ENCODE data around the gene KLHL25.
"Not testable (repeated sequence)": the region's sequence is repeated elsewhere in the genome, so short reads cannot be mapped to it uniquely, and the experiment has no call there.

KLHL25 gene, protein sequence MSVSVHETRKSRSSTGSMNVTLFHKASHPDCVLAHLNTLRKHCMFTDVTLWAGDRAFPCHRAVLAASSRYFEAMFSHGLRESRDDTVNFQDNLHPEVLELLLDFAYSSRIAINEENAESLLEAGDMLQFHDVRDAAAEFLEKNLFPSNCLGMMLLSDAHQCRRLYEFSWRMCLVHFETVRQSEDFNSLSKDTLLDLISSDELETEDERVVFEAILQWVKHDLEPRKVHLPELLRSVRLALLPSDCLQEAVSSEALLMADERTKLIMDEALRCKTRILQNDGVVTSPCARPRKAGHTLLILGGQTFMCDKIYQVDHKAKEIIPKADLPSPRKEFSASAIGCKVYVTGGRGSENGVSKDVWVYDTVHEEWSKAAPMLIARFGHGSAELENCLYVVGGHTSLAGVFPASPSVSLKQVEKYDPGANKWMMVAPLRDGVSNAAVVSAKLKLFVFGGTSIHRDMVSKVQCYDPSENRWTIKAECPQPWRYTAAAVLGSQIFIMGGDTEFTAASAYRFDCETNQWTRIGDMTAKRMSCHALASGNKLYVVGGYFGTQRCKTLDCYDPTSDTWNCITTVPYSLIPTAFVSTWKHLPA
- total RNA-seq = 0.63 to 4.5 (median 2.0) reads per million in 18 experiments

DNA sequence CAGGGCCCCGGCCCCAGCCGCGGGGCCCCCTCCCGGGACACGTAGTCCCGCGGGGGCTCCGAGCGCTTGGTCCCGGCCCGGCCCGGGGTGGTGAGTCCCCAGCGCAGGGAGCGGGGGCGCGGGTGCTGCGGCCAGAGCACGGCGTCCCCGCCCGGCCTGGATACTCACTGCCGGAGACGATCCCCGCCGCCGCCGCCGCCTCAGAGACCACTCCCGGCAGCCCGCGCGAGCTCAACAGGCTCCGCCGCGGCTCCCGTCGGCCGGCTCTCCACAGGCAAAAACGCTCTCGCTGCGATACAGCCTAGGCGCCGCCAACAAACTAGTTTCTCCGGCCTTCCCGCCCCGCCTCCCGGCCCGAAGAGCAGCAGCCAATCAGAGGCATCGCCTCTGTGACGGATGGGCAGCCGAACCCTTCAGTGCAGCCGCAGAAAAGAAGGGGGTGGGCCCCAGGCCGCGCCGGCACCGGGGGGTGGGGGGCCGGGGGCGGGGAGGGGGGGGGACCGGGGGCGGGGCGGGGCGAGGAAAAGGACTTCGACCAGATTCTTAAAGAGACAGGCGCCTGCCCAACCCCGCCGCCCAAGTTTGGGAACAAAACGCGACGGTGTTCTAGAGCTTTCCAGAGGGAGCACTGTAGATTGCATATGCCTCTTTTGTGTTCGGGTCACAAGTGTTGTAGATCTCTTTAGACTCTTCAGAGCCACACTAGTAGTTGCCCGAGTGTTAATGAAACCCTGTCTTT is at the start of gene KLHL25:
KLHL25 (minus strand) TSS at position 328 of the 739 bp plus-strand sequence. CDS start 25,115 bp downstream, outside the sequence.
- DNase-seq = peak; percentile 89 to 93

DNA sequence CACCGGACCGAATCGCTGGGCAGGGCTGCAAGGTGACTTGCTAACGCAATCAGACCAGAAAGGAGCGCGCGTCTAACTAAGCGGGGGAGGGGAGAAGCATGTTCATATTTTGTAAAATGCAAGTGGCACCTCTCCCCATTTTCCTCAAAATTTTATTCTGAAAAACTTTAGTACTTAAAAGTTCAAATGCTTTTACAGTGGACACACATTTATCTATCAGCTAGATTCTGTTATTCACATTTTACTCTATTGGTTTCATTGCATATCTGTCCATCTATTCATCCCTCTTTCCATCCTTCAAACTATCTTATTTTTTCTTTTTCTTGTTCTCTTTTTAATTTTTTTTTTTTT is 46.1 kb upstream of the KLHL25 start:
- DNase-seq = no peak

DNA sequence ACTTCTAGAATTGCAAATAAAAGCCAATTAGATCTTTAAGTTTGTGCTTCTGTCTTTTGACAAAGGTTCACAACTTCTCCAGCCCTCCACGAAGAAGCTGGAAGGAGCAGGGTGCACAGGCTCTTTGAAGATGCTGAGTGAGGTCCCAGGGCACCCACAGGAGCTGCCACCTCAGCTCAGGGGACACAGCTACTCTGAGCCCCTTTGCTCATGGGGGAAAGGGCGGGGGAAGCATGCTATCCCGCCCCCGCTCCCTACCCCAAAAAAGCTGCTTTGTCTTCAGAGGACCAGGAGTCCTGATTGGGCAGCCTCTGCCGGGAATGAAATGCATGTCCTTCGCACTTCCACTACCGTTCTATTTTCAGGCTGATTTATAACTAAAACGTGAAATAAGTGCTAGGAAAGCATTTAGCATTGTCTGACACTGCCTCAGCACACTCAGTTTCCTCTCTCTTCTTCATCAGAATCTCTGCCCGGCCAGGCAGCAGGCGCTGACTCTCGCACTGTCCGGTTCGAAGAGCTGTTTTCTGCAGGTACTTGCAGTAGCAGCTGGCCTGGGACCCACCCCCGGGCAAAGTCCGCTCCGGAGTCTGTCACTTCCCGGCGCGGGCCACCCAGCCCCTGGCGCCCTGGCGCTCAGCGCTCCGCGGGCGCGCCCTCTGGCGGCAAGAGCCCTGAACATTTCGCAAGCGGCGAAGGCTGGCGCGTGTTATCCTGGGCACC is 45.5 kb upstream of the KLHL25 start:
- DNase-seq = peak; percentile 70 to 73

DNA sequence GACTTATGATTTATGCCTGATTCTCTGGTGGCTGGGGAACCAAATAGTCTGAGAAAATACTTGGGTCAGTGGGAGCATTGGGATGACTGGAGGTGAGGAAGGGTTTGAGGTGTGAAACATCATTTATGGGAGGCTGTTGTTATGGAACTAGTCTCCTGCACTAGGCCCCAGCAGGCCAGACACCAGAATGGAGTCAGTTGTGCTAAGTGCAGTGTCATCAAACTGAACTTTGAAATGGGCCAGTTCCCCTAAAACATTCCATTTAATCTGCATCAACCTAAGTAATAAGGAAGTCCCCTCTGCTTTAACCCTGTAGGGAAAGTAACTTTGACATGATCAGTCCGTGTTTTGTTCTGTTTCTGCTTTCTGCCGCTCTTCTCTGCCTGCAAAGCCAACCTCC is 44.9 kb upstream of the KLHL25 start:
- DNase-seq = peak; percentile 21 to 33

DNA sequence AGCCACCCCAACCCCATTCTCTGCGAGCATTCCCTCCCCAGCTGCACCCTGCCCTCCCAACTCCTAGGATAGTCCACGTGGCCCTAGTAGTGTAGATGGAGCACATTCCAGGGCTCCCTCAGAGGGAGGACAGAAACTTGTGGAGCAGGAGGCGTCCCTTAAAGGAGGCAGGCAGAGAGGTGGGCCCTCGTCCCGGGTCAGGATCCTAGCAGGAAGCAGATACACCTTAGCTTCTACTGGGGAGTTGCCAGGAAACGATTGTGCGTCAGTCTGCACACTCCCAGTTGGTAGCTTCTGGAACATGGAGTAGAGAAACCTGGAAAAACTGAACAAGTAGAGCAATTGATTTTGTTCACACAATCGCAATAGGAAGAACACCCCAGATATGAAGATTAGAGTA is 43.9 kb upstream of the KLHL25 start:
- no peak for DNase-seq

DNA sequence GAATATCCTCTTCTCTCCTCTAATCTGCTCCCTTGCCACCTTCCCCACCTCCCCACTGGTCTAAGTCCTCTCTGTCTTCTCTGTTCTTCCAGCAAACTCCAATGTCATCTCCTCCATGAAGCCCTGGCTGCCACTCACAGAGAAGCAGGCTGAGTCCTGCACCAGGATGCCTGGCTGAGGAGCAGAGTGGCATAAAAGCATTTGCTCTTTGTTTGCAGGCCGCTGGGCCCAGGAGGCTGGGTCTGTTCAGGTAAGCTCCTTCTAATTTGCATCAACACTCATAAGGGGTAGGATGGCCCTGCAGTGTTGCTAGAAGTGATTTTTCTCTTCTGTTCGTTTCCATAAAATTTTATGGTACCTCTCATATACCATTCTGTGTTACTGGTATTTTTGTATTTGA is 43.2 kb upstream of the KLHL25 start:
- no peak for DNase-seq

DNA sequence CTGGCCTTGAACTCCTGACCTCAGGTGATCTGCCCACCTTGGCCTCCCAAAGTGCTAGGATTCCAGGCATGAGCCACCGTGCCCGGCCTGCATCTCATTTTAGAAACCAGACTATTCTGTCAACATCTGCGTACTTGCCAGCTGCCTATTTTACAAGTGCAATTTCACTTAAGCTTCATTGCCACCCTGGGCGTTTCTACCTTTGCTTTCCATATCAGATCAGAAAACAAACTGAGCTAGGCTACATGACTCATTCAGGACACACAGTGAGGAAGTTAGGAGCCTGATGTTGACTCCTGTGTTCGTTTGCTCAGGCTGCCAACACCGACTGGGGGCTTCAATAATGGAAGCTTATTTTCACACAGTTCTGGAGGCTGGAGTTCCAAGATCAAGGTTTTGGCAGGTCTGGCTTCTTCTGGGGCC is 42.3 kb upstream of the KLHL25 start:
- no peak for DNase-seq

DNA sequence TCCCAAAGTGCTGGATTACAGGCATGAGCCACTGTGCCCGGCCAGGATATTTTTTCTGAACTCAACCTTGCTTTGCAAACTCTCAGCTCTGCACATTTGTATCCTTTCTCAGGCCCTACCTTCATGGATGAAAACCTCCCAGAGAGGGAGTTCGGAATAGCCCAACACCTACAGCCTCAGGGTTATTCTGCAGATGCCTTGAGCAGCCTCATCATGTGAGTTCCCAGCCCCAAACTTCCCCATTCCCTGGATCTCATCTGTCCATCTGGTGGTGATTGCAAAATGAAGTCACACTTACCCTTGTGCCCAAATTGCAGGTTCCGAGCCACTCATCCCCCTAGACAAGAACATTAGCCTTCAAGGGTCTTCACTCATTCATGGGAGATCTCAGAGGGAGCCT is 39.9 kb upstream of the KLHL25 start:
- DNase-seq = peak in 1 of 2 donors; percentile 28

DNA sequence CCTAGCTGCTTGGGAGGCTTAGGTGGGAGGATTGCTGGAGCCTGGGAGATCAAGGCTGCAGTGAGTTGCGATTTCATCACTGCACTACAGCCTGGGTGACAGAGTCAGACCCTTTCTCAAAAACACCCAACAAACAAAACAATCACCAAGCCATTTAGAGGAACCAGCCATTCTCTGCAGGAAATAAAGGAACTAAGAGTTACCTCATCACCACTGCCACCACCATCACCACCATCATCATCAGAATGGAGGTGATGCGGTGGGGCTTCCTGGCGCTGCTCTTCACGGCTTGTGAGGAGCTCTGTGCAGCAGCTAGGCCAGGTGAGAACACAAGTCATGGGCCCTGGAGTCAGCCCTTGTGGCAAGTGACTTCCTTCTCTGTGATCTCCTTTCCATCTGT is 37.7 kb upstream of the KLHL25 start:
- peak; percentile 72 to 75 for DNase-seq

DNA sequence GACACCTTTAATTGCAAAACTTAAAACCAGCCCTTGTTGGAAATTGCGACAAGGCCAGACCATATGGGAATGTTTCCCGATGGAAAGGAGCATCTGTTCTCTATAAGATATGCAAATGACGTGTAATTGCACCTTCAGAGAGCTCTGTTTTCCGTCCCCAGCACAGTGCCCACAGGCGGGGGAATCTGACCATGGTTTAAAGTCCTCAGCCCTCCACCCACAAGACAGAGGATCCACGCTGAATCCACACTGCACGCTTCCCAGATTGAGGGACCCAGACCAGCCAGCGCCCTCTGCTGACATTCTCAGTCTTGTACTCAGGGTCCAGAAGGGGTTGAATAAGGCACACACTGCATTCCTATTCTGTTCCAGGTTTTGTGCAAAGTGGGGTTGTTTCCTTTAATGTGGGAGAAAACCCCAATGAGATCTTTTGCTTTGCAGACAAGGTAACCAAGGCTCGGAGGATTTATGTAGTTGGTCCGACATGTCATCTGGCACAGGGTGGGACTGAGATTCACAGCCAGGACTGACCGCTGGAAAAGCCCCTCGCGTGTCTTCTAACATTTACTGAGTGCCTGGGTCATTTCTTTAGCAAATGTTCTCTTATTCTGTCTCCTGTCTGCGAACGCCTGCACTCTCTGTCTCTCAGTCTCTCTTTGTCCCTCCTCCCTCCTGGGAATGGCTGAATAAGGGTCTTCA is 36.8 kb upstream of the KLHL25 start:
- no peak for DNase-seq

DNA sequence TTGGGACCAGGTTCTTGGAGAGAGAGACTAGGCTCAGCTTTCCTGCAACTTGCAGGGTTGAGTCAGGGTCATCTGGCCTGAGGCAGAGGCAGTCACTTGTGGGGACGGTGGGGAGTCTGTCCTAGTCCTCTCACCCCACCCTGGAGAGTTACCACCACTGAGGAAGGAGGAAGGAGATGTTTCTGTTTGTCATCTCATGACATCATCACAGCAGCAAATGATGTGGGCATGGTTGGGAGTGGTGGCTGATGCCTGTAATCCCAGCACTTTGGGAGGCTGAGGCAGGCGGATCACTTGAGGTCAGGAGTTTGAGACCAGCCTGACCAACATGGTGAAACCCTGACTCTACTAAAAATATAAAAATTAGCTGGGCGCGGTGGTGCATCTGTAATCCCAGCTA is 35.0 kb upstream of the KLHL25 start:
- DNase-seq = not testable (repeated sequence)

DNA sequence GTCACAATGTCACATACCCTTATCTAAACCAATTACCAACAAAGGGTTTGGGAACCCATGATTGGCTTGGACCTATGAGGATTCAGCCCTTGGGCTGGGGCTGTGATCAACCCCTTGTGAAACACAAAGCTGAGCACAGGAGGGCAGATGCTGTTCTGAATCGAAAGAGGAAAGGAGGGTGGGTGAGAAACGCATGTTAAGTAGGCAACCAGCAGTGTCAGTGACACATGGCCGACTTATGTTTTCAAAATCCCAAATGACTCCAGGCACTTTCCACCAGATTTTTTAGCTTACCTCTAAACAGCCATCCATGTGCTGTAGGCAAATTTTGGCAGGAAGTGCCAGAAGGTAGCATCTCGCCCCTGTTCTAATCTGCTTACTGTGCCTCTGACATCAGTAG is 34.1 kb upstream of the KLHL25 start:
- no peak for DNase-seq

DNA sequence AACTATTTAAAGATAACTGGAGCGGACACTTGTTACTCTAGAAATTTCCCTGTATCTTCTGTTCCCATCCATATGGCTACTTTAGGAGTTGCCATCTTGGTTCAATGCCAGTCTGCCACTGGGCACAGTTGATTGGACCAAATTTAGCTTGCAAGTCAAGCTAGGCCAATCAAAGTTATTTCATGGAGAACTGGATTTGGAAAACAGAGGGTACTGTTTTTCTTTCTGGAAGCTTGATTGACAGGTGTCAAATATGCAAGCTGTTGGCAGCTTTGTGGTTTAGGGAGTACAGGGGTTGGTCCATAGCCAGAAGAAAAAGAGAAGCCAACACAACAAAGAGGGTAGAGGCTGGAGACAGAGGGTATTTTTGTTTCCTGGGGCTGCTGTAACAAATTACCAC is 33.4 kb upstream of the KLHL25 start:
- no peak for DNase-seq

DNA sequence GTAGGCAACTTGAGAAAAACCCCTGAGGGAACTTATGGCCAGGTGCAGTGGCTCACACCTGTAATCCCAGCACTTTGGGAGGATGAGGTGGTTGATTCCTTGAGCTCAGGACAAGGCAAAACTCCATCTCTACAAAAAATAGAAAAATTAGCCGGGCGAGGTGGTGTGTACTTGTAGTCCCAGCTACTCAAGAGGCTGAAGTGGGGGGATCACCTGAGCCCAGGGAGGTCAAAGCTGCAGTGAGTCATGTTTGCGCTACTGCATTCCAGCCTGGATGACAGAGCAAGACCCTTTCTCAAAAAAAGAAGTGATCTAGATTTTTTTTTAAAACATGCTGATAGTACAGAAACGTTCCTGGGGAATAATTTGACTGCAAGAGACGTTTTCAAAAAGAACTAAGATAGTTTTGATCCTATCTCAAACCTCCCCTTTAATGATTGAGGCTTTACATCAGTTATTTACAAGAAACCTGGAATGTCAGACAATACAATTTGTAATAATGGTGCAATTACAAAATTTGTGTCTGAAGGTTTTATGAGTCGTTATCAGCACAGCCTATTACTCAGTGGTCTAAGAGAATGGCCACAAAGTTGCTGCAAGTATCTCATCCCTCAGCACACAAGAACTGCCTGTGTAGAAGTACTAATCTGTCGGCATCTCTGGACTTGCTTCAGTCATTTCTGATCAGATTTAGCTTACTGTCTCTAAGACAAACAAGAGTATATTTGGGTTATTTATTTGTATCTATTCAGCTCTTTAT is 32.2 kb upstream of the KLHL25 start:
- no peak for DNase-seq

DNA sequence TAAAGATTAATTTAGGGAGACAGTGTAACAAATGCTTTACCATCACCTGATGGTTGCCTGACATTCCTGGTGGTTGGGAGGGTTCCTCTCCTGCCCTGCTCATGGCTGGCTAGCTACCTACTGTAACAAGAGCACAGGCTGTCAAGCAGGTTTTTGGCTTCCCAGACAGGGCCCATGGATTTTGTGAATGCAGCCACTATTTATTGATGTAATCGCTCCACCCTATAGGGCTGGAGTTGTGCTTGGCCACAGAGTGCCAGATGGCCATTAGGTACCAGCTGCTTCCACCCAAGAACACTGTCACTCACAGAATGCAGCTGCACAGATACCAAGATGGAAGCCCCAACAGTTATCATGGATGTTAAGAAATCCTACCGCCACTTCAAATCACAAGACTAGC is 31.0 kb upstream of the KLHL25 start:
- no peak for DNase-seq

DNA sequence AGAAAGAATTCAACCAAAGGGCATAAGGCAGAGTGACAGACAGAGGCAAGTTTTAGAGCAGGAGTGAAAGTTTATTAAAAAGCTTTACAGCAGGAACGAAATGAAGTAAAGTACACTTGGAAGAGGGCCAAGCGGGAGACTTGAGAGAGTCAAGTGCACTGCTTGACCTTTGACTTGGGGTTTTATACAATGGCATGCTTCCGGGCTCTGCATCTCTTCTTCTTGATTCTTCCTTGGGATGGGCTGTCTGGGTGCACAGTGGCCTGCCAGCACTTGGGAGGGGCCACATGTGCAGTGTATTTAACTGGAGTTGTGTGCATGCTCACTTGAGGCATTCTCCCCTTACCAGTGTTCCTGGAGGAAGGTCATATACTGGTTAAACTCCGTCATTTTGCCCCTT is 30.4 kb upstream of the KLHL25 start:
- DNase-seq = no peak

DNA sequence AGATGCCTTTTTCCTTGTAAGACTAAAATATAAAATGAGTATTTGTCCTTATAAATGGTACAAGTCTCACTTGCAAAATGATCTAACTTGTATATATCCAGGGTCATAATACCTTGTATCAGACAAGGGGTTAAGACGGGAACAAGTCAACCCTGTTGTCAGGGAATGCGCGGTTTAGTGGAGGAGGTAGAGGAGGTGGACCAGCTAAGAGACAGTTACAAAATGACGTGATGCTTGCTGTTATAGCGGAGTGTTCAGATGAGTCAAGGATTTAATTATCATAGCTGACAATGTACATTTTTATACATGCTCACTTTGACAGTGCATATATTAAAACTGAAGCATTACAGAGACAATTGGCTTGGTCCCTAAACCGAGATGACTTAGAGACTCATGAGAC is 26.8 kb upstream of the KLHL25 start:
- DNase-seq = no peak

DNA sequence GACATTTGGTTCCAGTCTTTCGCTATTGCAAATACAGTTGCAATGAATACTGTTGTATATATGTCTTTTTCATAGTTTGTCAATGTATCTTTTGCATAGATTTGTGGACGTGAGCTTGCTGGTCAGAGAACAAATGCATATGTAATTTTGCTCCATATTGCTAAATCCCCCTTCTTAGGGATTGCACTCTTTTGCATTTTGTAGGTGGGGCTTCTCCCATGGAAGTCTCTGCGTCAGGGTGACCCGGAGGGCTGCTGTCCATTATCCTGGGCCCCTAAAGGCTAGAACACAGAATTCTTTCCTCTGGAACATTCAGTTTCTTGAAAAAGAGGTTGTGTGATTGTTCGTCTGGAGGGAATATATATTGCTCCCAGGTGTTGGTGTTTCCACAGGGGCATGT is 25.2 kb upstream of the KLHL25 start:
- no peak for DNase-seq

DNA sequence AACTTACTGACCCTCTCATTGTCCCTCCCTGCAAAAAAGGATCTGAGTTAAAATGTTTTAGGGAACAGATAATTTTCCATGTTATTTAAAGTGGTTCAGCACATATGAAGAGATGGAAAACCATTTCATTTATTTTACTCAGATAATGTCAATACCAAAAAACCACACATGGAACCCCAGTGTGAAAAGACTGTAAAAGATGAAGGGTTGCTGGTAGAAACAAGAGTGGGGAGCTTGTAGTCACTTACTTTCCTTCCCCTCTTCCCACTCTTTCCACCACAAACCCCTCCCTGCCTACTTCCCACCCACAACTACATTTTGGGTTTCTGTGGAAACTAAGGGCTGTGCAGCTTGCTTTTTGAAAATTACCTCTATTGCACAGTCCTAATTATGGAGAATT is 18.5 kb upstream of the KLHL25 start:
- DNase-seq = peak in 1 of 2 donors; percentile 23

DNA sequence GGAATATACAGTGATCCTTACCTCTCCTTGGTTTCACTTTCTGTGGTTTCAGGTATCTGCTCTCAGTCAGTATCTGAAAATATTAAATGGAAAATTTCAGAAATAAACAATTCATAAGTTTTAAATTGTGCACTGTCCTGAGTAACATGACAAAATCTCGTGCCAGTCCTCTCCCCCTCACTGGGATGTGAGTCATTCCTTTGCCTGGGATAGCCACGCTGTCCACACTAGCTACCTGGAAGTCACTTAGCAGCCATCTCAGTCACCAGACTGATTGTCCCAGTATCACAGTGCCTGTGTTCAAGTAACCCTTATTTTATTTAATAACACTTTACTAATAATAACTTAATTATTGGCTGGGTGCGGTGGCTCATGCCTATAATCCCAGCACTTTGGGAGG is 15.3 kb upstream of the KLHL25 start:
- no peak for DNase-seq

DNA sequence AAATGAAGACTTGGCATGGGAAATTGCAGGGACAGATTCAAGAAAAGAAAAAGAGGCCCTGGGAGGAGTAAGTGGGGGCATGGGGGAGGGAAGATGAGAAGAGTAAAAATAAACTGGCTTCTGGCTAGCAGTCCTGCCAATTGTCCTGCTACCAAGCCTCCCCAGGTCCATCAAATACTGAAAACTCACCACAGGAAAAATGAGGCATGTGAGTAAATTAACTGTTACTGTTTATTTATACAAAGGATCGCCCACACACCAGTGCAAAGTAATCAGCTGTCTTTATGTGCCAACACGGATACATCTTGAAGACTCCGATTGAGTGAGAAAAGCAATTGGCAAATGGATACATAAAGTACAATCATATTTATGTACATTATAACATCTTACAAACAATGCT is 10.7 kb upstream of the KLHL25 start:
- no peak for DNase-seq

All from inflammatory macrophage (primary cell).